GM21717 (cell line): Measurements from ENCODE around the gene PDGFRA.
"Not testable (repeated sequence)": the region's sequence is repeated elsewhere in the genome, so short reads cannot be mapped to it uniquely, and the experiment has no call there.

Experiments used
- ATAC-seq: cut with Tn5 transposase; IDR thresholded peaks from one replicate; pipeline ENCODE4 v1.9.1; 2021; ENCODE audit warnings: mild to moderate bottlenecking, moderate library complexity; ENCODE audit not compliant: unreplicated experiment

The PDGFRA gene

DNA sequence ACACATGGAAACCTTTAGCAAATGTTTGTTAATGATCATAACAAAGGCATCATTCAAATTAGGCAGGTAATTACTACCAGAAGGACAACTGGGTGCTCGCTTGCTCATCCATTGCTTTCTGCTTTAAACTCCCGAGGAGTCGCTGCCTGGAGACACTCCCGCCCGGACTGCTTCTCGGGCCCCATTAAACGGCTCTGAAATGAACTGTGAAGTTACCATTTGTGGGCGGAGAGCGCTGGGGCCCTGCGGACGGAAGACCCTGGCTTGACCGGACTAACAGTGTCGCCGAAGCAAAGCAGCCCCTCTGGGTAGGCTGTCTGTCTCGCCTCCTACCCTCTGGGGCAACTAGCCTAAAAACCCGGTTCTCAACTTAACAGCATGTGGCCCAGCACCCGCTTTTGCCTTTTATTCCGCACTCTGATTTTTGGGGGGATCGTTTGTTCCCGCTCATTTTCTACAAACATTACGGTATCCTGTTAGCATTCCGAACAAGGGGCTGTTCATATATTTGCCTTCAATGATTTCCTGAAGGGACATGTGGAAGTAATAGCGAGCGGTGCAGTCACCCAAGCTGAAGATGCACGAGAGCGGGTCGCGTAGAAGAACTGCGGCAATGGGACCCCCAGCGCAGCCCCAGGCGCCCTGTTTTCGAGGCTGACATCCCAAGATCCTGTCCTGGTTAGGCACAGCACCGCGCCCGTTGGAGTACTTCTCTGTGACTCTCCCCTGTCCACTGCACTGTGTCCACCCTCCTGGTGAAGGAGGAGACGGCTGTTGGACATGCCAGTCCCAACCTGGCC, 1.6 kb upstream of the PDGFRA start:
- ATAC-seq: no peak

DNA sequence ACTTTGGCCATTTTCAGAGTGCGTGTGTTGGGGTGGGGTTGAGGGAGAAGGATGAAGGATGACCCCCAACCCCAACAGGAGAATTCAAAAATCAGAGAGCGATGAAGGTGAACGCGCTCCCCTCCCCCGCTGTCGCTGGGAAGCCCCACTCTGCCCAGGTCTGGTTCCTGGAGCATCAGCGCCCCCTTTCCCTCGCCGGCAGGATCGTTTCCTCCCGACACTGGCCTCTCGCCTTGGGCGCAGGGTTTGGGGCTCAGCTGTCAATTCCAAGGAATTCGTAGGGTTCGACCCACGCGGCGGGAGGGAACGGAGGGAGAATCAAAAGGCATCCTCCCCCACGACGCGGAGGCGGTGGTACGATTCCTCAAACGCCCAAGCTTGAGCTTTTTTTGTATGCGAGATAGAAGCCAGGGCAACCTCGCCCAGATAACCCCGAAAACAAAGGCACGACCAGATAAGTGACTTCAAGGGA, 1.0 kb upstream of the PDGFRA start:
- no peak for ATAC-seq

DNA sequence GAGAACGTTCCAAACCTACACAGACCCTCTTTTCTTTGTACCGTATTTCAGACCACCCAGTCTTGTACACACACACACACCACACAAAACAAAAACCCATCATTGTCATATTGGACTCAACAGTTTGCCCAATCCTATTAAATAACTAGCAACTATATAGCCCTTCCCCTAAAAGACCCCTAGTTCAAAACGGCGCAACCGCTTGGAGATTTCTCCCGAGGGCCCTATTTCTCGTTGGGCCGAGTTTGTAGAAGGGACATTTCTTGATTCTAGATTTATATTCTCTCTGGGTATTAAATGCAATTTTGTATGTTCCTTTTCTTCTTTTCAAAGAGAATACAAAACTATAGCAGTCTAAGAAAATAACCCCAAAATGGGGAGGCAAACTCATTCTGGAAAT, 547 bp upstream of the PDGFRA start:
- ATAC-seq: no peak

DNA sequence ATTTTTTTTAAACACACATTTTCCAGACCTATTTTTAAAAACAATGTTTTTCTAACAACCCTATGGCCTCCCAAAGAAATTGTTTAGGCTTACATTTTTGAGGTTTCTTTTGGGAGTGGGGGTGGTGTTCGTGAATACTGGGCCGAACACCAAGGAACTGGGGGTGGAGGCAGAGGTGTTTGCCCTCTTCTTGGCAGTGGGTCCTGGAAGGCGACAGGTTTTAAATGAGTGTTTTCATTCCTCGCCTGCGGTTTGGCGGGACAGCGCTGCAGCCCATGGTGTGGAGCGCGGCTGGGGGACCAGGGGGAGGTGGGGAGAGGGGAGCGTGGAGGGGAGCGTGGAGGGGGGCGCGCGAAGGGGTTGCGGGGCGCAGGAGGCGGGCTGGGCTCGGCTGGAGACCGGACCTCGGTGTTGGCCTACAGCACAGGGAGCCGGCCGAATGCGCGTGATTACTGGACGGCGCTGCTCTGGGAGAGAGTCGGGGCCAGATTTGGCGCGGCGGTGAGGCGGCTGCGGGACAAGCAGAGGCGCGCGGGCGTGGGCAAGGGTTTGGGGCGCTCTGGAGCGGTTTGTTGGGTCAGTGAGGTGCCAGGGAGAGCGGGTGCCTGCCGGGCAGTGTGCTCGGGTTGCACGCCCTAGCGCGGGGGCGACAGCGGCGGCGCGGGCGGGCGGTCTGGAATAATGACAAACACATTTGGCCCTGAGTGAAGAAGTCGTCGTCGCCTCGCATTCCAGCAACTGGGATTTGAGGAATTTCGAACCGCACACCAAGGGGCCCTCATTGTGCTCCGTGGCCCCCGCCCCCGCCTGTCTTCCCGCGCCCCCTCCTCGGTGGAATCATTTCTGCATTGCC, 764 bp downstream of the PDGFRA start:
- no peak for ATAC-seq

DNA sequence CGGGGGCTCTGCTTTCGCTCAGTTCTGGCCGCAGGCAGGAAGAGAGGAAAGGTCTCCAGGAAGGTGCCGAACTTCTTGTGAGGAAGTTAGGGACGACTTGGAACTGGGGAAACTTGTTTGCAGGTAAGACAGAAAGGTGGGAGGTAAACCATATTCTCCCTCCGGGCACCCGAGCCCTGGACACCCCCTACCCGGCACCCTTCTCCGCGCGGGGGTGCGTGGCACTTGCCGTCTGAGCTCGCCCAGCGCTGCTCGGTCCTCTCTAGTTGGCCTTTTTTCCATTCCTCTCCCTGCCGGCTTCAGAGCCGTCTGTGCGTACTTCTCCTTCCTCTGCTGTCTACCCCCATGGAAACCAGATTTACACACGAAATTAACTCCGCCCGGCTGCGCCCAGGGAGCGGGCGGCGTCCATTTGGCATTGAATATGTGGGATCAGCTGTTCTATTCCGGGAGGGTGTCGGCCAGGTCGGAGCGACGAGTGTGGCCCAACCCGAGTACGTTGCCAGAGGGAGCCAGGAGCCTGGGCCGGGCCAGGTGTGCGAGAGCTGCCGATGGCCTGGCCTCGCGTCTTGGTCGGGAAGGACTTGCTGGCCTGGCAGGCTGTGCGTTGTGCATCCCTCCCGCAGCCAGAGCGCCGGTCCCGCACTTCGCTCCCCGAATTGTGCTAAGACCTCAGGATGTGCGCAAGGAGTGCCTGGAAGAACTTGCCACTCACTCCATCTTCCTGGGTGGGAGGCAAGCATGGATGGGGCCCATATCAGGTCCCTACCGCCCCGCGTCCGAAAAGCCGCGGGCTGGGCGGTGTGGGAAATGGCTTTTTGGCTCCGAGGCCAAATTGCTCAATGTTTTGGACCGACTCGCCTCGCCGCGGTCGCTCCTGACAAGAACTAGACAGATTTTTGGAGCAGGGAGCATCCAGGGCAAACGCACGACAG, 1.7 kb downstream of the PDGFRA start:
- ATAC-seq: no peak

DNA sequence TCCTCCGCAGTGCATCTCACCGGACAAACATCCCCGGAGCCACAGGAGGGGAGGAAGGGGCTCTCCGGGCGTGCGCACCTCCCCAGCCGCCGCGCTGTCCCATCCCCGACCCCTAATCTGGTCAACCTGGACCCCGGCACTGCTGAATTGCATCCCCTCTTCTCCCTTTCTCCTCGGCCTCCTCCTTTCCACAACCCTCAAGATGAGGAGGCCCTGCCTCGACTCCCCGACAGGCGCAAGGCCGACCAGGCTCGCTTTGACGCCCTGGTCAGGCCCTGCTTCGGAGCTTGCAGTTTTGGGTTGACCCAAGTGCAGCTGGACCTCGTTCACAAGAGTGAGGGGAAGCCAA, 2.3 kb downstream of the PDGFRA start:
- no peak for ATAC-seq

DNA sequence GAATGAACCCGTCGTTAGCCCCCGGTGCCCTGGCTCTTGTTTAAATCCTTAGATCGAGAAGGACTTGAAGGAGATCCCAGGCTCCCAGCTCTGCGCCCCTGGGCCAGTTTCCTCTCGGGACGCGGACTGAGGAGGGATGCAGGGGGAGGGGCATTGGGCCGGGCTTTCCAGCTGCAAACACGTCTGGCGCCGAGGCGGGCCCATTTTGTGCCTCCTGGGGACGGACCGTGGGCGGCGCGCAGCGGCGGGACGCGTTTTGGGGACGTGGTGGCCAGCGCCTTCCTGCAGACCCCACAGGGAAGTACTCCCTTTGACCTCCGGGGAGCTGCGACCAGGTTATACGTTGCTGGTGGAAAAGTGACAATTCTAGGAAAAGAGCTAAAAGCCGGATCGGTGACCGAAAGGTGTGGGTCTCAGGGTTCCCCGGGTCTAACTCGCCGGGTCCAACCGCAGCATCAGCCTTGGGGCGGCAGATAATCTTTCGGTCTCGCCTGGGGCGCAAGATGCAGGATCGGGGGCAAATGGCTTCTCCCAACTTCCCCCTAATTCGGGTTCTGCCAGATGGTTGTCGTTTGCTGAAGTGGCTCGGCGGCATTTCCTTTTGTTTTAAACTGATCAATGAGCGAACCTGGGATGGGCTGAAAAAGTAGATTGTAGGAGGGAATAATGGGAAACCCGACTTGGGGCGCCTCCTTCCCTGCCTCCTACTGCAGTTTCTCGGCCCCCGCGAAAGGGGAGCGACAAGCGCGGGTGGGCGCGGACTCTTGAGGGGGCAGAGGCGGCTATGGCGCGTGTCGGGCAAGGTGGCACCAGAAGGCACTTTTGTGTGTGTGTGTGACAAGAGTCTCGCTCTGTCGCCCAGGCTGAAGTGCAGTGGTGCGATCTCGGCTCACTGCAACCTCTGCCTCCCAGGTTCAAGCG, 2.9 kb downstream of the PDGFRA start:
- ATAC-seq: no peak

DNA sequence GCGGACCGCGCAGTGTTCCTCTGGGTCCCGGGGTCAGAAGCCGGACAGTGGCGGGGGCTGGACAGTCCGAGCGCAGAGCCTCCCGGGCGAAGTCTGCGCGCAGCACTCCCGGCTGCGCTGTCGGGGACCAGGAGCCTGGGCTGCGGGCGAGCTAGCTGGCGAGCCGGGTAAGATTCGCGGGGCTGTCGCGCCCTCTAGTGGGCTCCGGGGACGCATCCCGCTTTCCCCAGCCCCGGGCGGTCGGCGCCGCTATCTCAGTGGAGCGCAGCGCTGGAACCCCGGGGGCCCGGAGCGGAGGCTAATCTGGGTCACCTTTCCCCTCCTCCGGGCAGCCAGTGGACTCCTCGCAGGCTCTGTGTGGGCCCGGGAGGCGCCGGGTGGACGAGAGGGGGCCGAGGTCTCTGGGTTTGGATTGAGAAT, 4.2 kb downstream of the PDGFRA start:
- peak; percentile 97 for ATAC-seq

DNA sequence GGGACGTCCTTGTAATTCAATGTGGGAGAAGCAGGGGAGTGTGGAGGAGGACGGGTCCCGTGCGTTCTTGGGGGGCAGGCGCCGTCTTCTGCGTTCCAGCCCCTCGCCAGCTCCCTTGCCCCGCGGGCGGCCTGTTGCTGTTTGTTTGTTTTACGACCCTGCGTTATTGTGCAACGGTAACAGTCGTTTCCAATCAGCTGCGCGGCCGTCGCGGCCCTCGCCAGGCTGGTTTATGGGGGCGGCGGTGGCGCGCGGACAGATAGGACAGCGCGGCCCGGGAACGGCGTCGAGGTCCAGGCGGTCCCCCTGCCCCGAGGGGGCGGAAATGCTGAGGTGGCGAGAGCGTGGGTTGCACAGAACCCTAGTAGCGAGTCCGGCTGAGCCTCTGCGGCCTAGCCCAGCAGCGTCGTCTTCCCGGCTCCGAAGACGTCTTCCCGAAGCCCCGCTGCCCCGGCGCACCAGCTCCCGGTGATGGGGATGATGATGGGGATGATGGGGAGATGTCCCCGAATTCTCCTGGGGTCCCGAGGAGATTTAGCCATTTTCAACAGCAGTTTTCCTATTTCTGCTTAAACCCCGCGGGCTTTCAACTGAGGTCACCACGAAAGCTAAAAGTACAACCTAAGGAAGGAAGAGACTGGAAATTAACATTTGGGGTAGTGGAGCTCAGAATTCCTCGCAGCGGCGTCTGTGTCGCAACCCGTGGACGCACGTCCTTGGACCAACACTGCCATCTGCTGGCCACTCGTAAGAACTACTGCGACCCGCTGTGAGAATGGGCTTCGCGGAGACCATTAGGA, 4.8 kb downstream of the PDGFRA start:
- peak; percentile 38 for ATAC-seq

DNA sequence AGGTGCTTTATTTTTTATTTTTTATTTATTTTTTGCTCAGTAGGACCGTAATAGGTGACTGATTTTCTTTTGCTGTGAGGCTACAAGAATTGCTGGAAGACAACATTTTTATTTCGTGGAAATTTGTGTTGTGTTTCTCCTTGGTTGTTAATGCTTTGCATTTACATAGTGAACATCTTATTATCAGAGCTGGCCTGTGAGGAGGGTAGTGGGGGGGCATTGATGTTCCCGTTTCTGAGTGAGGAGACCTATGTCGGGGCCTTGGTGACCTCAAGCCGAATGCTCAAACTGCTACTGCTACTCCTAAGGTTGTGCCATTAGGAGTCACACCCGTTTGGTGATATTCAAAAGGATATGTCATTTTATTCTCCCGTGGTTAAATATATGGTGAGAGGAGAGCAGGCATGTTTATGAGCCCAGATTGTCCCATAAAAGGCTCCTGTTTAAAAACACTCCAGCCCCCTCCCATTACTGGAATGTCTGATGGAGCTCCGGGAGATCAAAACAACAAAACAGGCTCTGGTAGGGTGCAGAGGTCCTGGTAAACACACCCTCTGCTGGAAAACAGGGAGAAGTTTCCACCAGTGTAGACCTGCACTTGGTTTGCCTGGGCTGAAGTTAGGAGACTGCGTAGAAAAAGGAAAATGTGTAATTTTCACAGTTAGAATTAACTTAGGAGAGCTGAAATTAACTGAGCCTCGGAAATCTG, 5.6 kb downstream of the PDGFRA start:
- no peak for ATAC-seq

DNA sequence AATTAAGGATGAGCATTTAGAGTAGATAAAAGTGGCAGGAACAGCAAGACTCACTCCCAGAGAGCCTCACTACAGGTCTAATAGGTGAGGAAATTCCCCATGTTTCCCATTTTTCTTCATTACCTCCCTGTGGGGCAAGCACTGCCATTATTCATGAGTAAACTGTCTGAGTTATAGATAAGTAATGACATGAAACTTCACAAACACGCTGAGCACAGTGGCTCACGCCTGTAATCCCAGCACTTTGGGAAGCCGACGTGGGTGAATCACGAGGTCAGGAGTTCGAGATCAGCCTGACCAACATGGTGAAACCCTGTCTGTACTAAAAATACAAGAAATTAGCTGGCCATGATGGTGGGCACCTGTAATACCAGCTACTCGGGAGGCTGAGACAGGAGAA, 7.2 kb downstream of the PDGFRA start:
- not testable (repeated sequence) for ATAC-seq

DNA sequence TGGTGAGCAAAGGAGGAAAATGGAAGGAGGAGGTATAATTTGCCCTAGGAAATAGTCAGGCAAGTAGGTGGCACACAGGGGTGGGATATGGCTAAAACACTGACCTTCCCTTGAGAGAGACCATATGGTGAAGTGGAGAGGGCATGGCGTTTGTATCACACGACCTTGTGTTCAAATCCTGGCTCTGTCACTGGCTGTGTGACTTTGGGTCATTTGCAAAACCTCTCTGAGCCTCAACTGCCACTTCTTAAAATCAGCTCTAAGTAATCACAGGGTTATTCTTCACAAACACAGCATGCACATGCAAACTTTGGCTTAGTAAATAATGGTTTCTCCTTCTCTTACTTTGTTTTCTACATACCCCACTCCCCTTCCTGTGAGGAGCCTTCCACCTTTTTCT, 8.7 kb downstream of the PDGFRA start:
- ATAC-seq: no peak

DNA sequence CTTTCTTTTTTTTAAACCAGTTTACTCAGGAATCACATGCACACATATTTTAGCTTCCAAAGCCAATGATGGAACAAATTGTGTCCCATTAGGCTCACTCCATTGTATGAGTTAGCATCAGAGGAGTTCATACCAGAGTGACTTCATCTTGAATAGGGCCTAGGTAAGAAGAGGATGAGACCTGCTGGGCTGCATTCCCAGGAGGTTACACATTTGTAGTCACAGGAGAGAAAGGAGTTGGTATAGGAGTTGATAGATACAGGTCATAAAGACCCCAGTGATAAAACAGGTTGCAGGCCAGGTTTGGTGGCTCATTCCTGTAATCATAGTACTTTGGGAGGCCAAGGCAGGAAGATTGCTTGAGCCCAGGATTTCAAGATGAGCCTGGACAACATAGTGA, 9.3 kb downstream of the PDGFRA start:
- ATAC-seq: no peak

DNA sequence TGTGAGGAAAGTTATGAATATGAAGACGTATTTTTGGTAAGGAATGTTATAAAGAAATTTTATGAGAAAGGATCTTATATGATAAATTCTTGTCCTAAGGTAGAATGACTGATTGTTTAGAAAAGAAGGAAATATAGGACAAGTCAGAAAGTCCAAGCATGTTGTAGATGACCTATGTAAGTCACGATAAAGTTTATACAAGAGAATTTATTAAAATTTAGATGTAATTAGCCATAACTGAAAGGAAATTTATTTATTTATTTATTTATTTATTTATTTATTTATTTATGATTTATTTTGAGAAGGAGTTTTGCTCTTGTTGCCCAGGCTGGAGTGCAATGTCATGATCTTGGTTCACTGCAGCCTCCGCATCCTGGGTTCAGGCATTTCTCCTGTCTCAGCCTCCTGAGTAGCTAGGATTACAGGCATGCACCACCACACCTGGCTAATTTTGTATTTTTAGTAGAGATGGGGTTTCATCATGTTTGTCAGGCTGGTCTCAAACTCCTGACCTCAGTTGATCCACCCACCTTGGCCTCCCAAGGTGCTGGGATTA, 12.3 kb downstream of the PDGFRA start:
- ATAC-seq: not testable (repeated sequence)

DNA sequence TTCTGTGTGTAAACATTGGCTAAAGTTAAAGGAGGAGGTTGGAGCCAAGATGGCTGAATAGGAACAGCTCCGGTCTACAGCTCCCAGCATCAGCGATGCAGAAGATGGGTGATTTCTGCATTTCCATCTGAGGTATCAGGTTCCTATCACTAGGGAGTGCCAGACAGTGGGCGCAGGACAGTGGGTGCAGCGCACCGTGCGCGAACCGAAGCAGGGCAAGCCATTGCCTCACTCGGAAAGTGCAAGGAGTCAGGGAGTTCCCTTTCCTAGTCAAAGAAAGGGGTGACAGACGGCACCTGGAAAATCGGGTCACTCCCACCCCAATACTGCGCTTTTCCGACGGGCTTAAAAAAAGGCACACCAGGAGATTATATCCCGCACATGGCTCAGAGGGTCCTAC, 14.4 kb downstream of the PDGFRA start:
- not testable (repeated sequence) for ATAC-seq

DNA sequence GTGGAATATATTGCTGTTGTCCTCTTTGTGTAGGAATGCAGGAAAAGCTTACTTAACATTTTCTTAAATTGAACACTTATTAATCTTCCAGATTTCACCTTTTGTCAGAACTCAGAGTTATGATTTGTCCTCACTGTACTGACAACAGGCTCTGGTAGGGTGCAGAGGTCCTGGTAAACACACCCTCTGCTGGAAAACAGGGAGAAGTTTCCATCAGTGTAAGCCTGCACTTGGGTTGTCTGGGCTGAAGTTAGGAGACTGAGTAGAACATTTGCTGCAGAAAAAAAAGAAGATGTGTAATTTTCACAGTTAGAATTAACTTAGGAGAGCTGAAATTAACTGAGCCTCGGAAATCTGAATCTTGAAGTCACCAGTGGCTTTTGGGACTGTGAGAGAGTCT, 23.2 kb downstream of the PDGFRA start:
- ATAC-seq: not testable (repeated sequence)

DNA sequence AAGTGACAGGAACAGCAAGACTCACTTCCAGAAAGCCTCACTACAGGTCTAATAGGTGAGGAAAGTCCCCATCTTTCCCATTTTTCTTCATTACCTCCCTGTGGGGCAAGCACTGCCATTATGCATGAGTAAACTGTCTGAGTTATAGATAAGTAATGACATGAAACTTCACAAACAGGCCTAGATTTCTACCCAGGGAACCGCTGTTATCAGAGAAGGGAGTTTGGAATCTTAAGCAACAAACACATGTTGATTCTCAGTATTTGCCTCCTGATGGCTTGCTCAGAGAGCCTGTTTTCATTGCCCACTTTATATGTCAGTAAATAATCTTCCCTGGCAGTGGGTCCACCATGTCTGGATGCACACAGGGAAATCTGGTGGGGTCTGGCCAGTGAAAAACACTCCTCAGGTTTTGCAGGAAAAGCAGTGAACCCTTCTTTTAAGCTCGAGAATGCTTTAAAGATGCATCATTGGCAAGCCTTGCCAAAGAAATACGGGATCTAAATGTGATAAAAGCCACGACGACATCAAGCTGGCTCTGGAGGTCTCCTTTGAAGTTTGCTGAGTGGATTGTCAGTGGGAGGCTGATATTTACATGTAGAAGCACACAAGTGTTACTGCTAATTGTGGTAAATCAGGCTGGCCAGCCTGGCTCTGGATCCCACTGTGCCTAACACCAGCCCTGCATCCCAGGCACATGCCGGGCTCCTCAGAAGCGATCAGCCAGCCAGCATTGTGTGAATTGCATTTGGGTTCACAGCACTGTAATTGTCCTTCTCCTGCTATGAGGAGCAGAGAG, 25.2 kb downstream of the PDGFRA start:
- ATAC-seq: no peak

DNA sequence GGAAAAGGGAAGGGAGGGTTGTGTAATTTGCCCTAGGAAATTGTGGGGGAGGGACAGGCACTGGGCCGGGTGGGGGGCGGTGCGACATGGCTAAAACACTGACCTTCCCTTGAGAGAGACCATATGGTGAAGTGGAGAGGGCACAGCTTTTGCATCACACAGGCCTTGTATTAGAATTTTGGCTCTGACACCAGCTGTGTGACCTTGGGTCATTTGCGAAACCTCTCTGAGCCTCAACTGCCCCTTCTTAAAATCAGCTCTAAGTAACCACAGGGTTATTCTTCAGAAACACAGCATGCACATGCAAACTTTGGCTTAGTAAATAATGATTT, 25.8 kb downstream of the PDGFRA start:
- ATAC-seq: no peak
